ENCODE data around the gene RUVBL2.

RUVBL2 gene

DNA sequence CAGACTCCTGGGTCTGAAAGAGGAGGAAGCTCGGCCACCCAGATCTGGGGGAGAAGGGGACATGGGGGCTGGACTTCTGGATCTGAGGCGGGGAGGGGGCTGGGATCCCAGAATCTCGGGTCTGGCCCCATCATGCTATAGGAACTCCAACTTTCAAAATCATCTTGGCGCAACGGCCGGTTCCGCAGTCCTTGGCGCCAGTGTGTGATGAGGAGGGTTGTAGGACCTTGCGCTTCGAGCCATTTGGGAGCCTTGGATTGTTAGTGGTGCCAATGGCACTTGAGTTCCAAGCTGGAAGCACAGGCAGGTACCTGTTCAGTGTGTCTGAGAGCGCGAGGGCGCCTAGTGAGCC lies 324 bp downstream of the RUVBL2 start:
- H3K4me1 ChIP-seq (ENCODE audit: control insufficient read depth, insufficient read depth, low read length): peaks cover 12% of the 10 kb centered on the region; the same call in 1 of the 2 replicates

DNA sequence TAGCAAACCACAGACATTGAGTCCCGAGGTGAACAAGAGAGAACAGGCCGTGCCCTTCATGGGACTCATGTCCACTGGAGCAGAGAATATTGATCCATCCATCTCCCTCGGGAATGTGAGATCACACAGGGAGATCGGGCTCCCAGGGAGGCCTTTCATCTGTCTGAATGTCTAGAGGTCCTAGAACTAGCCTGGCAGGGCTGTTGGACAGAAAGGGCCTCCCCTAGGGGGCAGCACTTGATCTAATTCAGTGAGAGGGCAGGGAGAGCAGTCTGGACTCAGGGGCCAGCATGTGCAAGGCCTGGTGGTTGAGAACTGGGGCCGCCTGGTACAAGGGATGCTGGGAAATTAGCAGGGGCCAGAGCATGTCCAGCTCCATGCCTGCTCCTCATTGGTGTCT lies 4.3 kb downstream of the RUVBL2 start:
- H3K36me3 ChIP-seq (ENCODE audit: control insufficient read depth in 2 of 2, insufficient read depth in 1 of 2, low read length in 2 of 2): peaks cover 25 to 30% of the 10 kb centered on the region in 2 experiments; a peak in 2 of 3 replicates
- H3K4me3 ChIP-seq (ENCODE audit: low read depth, low read length): no peak overlapping the region
- ChIA-PET POLR2A (interaction anchor here (0.5 kb wide), 1 partner anchor 8 kb away, joined by 5 read pairs; no protein-coding TSS in a partner anchor), CTCF (interaction anchor here (0.6 to 5.5 kb wide), 38 partner anchors 9 to 1050 kb away, joined by 3 to 133 read pairs (median 4); partner anchors contain the start of gene KCNA7)
- H3K27ac ChIP-seq (ENCODE audit: extremely low read depth, low read depth, low read length): no peak overlapping the region
- TF ChIP-seq GLI2 (tag by site-specific recombination; IDR thresholded peaks at IDR 0.05; ENCODE audit: borderline replicate concordance, low read depth): no peak
- no peak for TF ChIP-seq ZNF658 (tag by site-specific recombination; IDR thresholded peaks at IDR 0.05)
- TF ChIP-seq ZNF292 (tag by site-specific recombination; IDR thresholded peaks at IDR 0.05; ENCODE audit: borderline replicate concordance, low read depth): no peak
- 0 out of 2 replicates have a peak, but pooled peaks have one; percentile 21 for TF ChIP-seq ZBTB17 (tag by site-specific recombination; IDR thresholded peaks at IDR 0.05)
- no peak for TF ChIP-seq ZNF521 (tag by site-specific recombination; IDR thresholded peaks at IDR 0.05)
- no peak for TF ChIP-seq ZNF302 (tag by site-specific recombination; IDR thresholded peaks at IDR 0.05; ENCODE audit: low read depth)
- no peak for TF ChIP-seq HOXA7 (CRISPR knock-in tag; IDR thresholded peaks at IDR 0.05; ENCODE audit: borderline replicate concordance)
- TF ChIP-seq GLIS1 (tag by site-specific recombination; IDR thresholded peaks at IDR 0.05): peak; percentile 78
- TF ChIP-seq, protein P1, sequence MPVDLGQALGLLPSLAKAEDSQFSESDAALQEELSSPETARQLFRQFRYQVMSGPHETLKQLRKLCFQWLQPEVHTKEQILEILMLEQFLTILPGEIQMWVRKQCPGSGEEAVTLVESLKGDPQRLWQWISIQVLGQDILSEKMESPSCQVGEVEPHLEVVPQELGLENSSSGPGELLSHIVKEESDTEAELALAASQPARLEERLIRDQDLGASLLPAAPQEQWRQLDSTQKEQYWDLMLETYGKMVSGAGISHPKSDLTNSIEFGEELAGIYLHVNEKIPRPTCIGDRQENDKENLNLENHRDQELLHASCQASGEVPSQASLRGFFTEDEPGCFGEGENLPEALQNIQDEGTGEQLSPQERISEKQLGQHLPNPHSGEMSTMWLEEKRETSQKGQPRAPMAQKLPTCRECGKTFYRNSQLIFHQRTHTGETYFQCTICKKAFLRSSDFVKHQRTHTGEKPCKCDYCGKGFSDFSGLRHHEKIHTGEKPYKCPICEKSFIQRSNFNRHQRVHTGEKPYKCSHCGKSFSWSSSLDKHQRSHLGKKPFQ (tag by site-specific recombination; IDR thresholded peaks at IDR 0.05): no peak
- TF ChIP-seq, protein P2, sequence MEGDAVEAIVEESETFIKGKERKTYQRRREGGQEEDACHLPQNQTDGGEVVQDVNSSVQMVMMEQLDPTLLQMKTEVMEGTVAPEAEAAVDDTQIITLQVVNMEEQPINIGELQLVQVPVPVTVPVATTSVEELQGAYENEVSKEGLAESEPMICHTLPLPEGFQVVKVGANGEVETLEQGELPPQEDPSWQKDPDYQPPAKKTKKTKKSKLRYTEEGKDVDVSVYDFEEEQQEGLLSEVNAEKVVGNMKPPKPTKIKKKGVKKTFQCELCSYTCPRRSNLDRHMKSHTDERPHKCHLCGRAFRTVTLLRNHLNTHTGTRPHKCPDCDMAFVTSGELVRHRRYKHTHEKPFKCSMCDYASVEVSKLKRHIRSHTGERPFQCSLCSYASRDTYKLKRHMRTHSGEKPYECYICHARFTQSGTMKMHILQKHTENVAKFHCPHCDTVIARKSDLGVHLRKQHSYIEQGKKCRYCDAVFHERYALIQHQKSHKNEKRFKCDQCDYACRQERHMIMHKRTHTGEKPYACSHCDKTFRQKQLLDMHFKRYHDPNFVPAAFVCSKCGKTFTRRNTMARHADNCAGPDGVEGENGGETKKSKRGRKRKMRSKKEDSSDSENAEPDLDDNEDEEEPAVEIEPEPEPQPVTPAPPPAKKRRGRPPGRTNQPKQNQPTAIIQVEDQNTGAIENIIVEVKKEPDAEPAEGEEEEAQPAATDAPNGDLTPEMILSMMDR (tag by site-specific recombination; IDR thresholded peaks at IDR 0.05): peak; percentile 42
- TF ChIP-seq ZNF513 (tag by site-specific recombination; IDR thresholded peaks at IDR 0.05): no peak
- TF ChIP-seq ZIC2 (tag by site-specific recombination; IDR thresholded peaks at IDR 0.05): 0 out of 2 replicates have a peak, but pooled peaks have one; percentile 14
- peak; percentile 43 for TF ChIP-seq ZNF623 (tag by site-specific recombination; IDR thresholded peaks at IDR 0.05)
- TF ChIP-seq ZNF629 (tag by site-specific recombination; IDR thresholded peaks at IDR 0.05): no peak
- 0 out of 2 replicates have a peak, but pooled peaks cover 6% of the 10 kb centered on the region for H3K4me1 ChIP-seq (ENCODE audit: control insufficient read depth, insufficient read depth, low read length)
- H3K9me3 ChIP-seq (ENCODE audit: control insufficient read depth, insufficient read depth, low read depth, low read length): no peaks in the 10 kb centered on the region

More for the DNA sequence above, 324 bp downstream of the RUVBL2 start:
- Histone ChIP-seq H3K27ac (ENCODE audit: extremely low read depth, low read depth, low read length) (peak overlapping the region; percentile 58), H3K9me3 (ENCODE audit: control insufficient read depth, insufficient read depth, low read depth, low read length) (no peaks in the 10 kb centered on the region), H3K36me3 (ENCODE audit: control insufficient read depth in 2 of 2, insufficient read depth in 1 of 2, low read length in 2 of 2) (peaks cover 7 to 24% of the 10 kb centered on the region in 2 experiments; a peak in 2 of 3 replicates), H3K4me3 (ENCODE audit: low read depth, low read length) (peak overlapping the region; percentile 81)
- CTCF ChIA-PET: interaction anchor here (0.6 to 2.9 kb wide), 32 partner anchors 10 to 214 kb away, joined by 3 to 79 read pairs (median 5); partner anchors contain the start of gene CGB7
- TF ChIP-seq ZNF830 (tag by site-specific recombination; IDR thresholded peaks at IDR 0.05; ENCODE audit: low read depth) (no peak), ZNF76 (tag by site-specific recombination; IDR thresholded peaks at IDR 0.05; ENCODE audit: borderline replicate concordance, low read depth) (peak; percentile 68), ZNF341 (tag by site-specific recombination; IDR thresholded peaks at IDR 0.05; ENCODE audit: low read depth) (peak; percentile 14; the same call in 1 of the 2 replicates), ZBTB17 (tag by site-specific recombination; IDR thresholded peaks at IDR 0.05) (0 out of 2 replicates have a peak, but pooled peaks have one; percentile 10), ZNF274 (IDR thresholded peaks at IDR 0.05; ENCODE audit: low read length) (no peak), ZNF274 (tag by site-specific recombination; IDR thresholded peaks at IDR 0.05; ENCODE audit: borderline replicate concordance) (0 out of 2 replicates have a peak, but pooled peaks have one; percentile 17)
- POLR2A ChIA-PET: interaction anchor here (0.5 to 2.8 kb wide), 38 partner anchors 9 to 498 kb away, joined by 3 to 33 read pairs (median 6); partner anchors contain the start of genes ALDH16A1, DHDH, FTL and LHB
